HepG2 (cell line): ENCODE measurements around the gene GOLGA8B. TPM values are rescaled to one million over a fixed set of nuclear protein-coding genes. Genes with fewer than 3 reads are reported as not detected.

Experiments
- ATAC-seq: fragments of 200-7000 bp; cut with Tn5 transposase; 3 replicates; pipeline ENCODE4 v1.9.1; 2020; ENCODE audit warnings: mild to moderate bottlenecking, moderate library complexity
- BruUV-seq: library from RNA; stranded (reverse); fragments of 400-500 nt; replicated peaks from 2 replicates; lab custom pipeline; 2021; lab: Mats Ljungman, UMichigan
- CTCF ChIA-PET: fragments of 300-600 bp; formaldehyde crosslinking; extraction: SDS; loops from one replicate; lab custom pipeline; 2021; ENCODE audit warnings: low total read pairs, inconsistent platforms, low intra/inter-chr PET ratio; lab: Yijun Ruan, JAX
- POLR2A ChIA-PET: fragments of 350-600 bp; sonication (Branson Sonifier 250); formaldehyde crosslinking; loops from one replicate; lab custom pipeline; 2020; ENCODE audit warnings: antibody characterized with exemption, inconsistent platforms; lab: Yijun Ruan, JAX
- DNase-seq: peaks from one replicate; pipeline ENCODE4 v3.0.0-alpha.2; 2015; ENCODE audit warnings: low spot score
- FAIRE-seq: peaks from 3 replicates; lab custom pipeline; 2011; peaks lifted over from hg19 to GRCh38; lab: Jason Lieb, UNC
- H2AFZ ChIP-seq: one replicate; pipeline ENCODE4 v1.6.1; 2011; ENCODE audit warnings: low read length, inconsistent platforms
- H3K27ac ChIP-seq: fragments of 300-600 bp; 3 replicates; pipeline ENCODE4 v1.8.0; 2011; ENCODE audit warnings: mixed run types, mild to moderate bottlenecking, mixed read lengths, low read length, inconsistent platforms; ENCODE audit not compliant: insufficient read depth; ENCODE audit errors: extremely low read length
- H3K27me3 ChIP-seq, 2 experiments: fragments of 200-600 bp in 1 of 2; 2 replicates in 1 of 2; 3 replicates in 1 of 2; pipeline versions ENCODE4 v1.6.0 to v1.8.0; 2011; ENCODE audit warnings: low read length in 2 of 2, mild to moderate bottlenecking in 2 of 2, moderate library complexity in 2 of 2, inconsistent platforms in 1 of 2; ENCODE audit not compliant: insufficient read depth in 2 of 2, control insufficient read depth in 1 of 2
- H3K36me3 ChIP-seq, 2 experiments: fragments of 200-600 bp in 1 of 2; replicated peaks in 1 of 2; 2 replicates in 1 of 2; 3 replicates in 1 of 2; pipeline versions ENCODE4 v1.5.1 to v1.8.0; 2011; ENCODE audit warnings: low read length in 2 of 2, inconsistent platforms in 1 of 2; ENCODE audit not compliant: insufficient read depth in 2 of 2, control insufficient read depth in 1 of 2
- H3K4me1 ChIP-seq: 2 replicates; pipeline ENCODE4 v1.5.1; 2012; ENCODE audit warnings: low read length, inconsistent platforms; ENCODE audit not compliant: insufficient read depth
- H3K4me2 ChIP-seq: 2 replicates; pipeline ENCODE4 v1.6.0; 2011; ENCODE audit warnings: low read depth, low read length, inconsistent platforms
- H3K4me3 ChIP-seq, 3 experiments: fragments of 200-600 bp in 1 of 3; sonication (generic), shearing (Covaris generic) in 1 of 3; replicated peaks in 1 of 3; 2 replicates each; pipeline ENCODE4 v1.5.1; 2011 to 2016; ENCODE audit warnings: low read length in 3 of 3, inconsistent platforms in 2 of 3, low read depth in 2 of 3, mild to moderate bottlenecking in 2 of 3, control low read depth in 1 of 3, mixed read lengths in 1 of 3; ENCODE audit not compliant: insufficient read depth in 1 of 3
- H3K79me2 ChIP-seq: one replicate; pipeline ENCODE4 v1.6.1; 2011; ENCODE audit warnings: low read length, inconsistent platforms; ENCODE audit not compliant: insufficient read depth
- H3K9ac ChIP-seq: 2 replicates; pipeline ENCODE4 v1.6.0; 2011; ENCODE audit warnings: mild to moderate bottlenecking, low read depth, low read length, inconsistent platforms; ENCODE audit not compliant: insufficient read depth
- H3K9me3 ChIP-seq: 2 replicates; pipeline ENCODE4 v1.5.1; 2012; ENCODE audit warnings: mild to moderate bottlenecking, low read length
- H4K20me1 ChIP-seq: 2 replicates; pipeline ENCODE4 v1.6.0; 2011; ENCODE audit warnings: inconsistent platforms, mild to moderate bottlenecking, low read length, moderate library complexity; ENCODE audit not compliant: insufficient read depth
- KLF15 ChIP-seq: sonication (generic); formaldehyde crosslinking; IDR thresholded peaks from 2 replicates; pipeline ENCODE4 v1.8.1; 2023; ENCODE audit warnings: borderline replicate concordance, mild to moderate bottlenecking, inconsistent platforms, missing genetic modification reagents, mixed read lengths
- TAF1 ChIP-seq: sonication (generic); formaldehyde crosslinking; IDR thresholded peaks from 2 replicates; pipeline ENCODE4 v1.4.0; 2020; ENCODE audit warnings: missing genetic modification reagents
- ZNF749 ChIP-seq: sonication (generic); formaldehyde crosslinking; IDR thresholded peaks from 2 replicates; pipeline ENCODE4 v1.8.0; 2022; ENCODE audit warnings: mild to moderate bottlenecking, missing genetic modification reagents, moderate library complexity, borderline replicate concordance
- WGBS: methylation state at CpG from one replicate; pipeline ENCODE4 v1.1.6; 2017; ENCODE audit warnings: low lambda C conversion rate; 5-methylcytosine and 5-hydroxymethylcytosine counted together
- in situ Hi-C: cut with HindIII; loops from 2 replicates; pipeline ENCODE4 v1.10.0; 2017; ENCODE audit warnings: low pct_unique_long_range_greater_than_20kb; ENCODE audit not compliant: extremely low pct_ligation_motif_present
- intact Hi-C: fragments of 100-400 bp; cut with micrococcal nuclease; formaldehyde crosslinking; loops from one replicate; pipeline ENCODE4 v1.10.0; 2022; ENCODE audit not compliant: unreplicated experiment
- polyA plus RNA-seq, 8 experiments: library from polyadenylated mRNA; depleted of rRNA in 3 of 8; stranded (reverse) in 7 of 8; unstranded in 1 of 8; fragments of >200 nt; fragmentation: Illumina TruSeq in 4 of 8; extraction: Trizol in 4 of 8; gene quantifications; 2 replicates each; pipeline versions ENCODE4 v1.2.1 to v1.2.3, GENCODE V29; 2011 to 2016; ENCODE audit warnings: low read depth in 4 of 8, missing spikeins in 1 of 8, mixed read lengths in 1 of 8; ENCODE audit not compliant: insufficient read depth in 1 of 8
- total RNA-seq, 5 experiments: library from RNA; depleted of rRNA; stranded (reverse); fragments of >200 nt; fragmentation: Illumina TruSeq; extraction: Trizol; gene quantifications; 2 replicates each; pipeline ENCODE4 v1.2.3, GENCODE V29; 2016; ENCODE audit warnings: low read depth in 1 of 5
- TF ChIP-seq, protein P1 (sequence below): sonication (generic); formaldehyde crosslinking; IDR thresholded peaks from 2 replicates; pipeline ENCODE4 v1.4.0; 2020; ENCODE audit warnings: missing genetic modification reagents
- TF ChIP-seq, protein P2 (sequence below): sonication (generic); formaldehyde crosslinking; IDR thresholded peaks from 2 replicates; pipeline ENCODE4 v1.4.0; 2020; ENCODE audit warnings: low read depth, mild to moderate bottlenecking, missing genetic modification reagents
- TF ChIP-seq, protein P3 (sequence below): sonication (generic); formaldehyde crosslinking; conservative IDR thresholded peaks from 2 replicates; pipeline ENCODE4 v1.8.0; 2022; ENCODE audit warnings: missing genetic modification reagents

The GOLGA8B gene
- total and polyA plus RNA-seq, 2 of the 13 experiments (the other 11 are each of a cell fraction or from before 2014, with no cell fraction given), result 38.8 to 89.0 TPM

DNA sequence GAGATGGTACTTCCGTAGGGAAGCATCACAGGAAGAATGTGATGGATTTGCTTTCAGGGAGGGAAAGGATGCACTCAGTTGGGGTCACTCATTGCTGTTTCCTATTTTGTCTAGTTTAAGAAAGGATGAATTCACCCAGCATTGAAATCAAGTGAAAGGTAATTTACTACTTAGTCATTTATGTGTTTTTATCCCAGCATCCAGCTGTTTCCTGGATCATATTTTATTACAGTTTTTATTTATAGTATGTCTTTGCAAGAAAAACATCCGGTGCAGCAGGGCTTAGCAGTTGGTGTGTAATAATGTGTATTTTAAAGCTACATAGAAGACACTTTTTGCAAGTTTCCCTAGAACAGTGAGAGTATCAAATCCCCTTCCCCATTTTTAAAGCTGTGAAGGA, 37.4 kb upstream of the GOLGA8B start (continued):
- TF ChIP-seq, protein P1, sequence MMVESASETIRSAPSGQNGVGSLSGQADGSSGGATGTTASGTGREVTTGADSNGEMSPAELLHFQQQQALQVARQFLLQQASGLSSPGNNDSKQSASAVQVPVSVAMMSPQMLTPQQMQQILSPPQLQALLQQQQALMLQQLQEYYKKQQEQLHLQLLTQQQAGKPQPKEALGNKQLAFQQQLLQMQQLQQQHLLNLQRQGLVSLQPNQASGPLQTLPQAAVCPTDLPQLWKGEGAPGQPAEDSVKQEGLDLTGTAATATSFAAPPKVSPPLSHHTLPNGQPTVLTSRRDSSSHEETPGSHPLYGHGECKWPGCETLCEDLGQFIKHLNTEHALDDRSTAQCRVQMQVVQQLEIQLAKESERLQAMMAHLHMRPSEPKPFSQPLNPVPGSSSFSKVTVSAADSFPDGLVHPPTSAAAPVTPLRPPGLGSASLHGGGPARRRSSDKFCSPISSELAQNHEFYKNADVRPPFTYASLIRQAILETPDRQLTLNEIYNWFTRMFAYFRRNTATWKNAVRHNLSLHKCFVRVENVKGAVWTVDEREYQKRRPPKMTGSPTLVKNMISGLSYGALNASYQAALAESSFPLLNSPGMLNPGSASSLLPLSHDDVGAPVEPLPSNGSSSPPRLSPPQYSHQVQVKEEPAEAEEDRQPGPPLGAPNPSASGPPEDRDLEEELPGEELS (CRISPR knock-in tag), result no peak

DNA sequence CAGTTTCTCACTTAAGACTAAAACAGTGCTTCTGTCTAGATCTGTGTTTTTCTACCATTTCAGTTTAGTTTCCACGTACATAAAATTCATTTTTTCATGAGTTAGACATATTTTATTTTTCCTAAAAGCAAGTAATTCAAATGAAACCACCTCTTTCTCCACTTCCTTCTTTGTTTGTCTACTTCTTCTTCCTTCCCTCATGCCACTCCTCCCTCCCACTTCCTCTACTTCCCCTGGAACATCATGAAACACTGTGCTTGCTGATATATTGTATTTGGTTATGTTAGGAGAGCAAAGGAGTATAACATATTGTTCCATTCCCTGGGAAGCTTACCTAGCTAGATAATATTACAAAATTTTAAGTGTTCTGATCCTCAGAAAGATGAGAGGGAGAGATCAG, 36.7 kb upstream of the GOLGA8B start:
- WGBS, result 0% methylated on average over 1 of the region's 1 CpG
- H3K27ac ChIP-seq, result no peak overlapping the region
- no TSS peak for BruUV-seq
- no peaks in the 10 kb centered on the region for H3K4me1 ChIP-seq
- H3K9me3 ChIP-seq, result no peaks in the 10 kb centered on the region
- intact Hi-C loops (no loop called here), in situ Hi-C loops (loop anchor here (10.0 kb wide), 1 partner anchor 295 kb away; no protein-coding TSS in a partner anchor)
- ChIA-PET POLR2A (no interaction called here), CTCF (no interaction called here)
- H2AFZ ChIP-seq, result no peak overlapping the region
- TF ChIP-seq ZNF749 (CRISPR knock-in tag) (no peak), KLF15 (no peak), TAF1 (no peak)
- TF ChIP-seq, protein P2, sequence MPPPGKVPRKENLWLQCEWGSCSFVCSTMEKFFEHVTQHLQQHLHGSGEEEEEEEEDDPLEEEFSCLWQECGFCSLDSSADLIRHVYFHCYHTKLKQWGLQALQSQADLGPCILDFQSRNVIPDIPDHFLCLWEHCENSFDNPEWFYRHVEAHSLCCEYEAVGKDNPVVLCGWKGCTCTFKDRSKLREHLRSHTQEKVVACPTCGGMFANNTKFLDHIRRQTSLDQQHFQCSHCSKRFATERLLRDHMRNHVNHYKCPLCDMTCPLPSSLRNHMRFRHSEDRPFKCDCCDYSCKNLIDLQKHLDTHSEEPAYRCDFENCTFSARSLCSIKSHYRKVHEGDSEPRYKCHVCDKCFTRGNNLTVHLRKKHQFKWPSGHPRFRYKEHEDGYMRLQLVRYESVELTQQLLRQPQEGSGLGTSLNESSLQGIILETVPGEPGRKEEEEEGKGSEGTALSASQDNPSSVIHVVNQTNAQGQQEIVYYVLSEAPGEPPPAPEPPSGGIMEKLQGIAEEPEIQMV, result no peak
- TF ChIP-seq, protein P3, sequence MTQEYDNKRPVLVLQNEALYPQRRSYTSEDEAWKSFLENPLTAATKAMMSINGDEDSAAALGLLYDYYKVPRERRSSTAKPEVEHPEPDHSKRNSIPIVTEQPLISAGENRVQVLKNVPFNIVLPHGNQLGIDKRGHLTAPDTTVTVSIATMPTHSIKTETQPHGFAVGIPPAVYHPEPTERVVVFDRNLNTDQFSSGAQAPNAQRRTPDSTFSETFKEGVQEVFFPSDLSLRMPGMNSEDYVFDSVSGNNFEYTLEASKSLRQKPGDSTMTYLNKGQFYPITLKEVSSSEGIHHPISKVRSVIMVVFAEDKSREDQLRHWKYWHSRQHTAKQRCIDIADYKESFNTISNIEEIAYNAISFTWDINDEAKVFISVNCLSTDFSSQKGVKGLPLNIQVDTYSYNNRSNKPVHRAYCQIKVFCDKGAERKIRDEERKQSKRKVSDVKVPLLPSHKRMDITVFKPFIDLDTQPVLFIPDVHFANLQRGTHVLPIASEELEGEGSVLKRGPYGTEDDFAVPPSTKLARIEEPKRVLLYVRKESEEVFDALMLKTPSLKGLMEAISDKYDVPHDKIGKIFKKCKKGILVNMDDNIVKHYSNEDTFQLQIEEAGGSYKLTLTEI (CRISPR knock-in tag), result no peak
- no peaks in the 10 kb centered on the region for H4K20me1 ChIP-seq
- no peak overlapping the region for H3K9ac ChIP-seq
- DNase-seq (no peak), ATAC-seq (no peak), FAIRE-seq (no peak)
- H3K79me2 ChIP-seq, result no peaks in the 10 kb centered on the region
- H3K36me3 ChIP-seq, result no peaks in the 10 kb centered on the region
- no peaks in the 10 kb centered on the region for H3K27me3 ChIP-seq
- no peak overlapping the region for H3K4me2 ChIP-seq
- no peak overlapping the region for H3K4me3 ChIP-seq
